Natural killer cell (primary cell): ENCODE measurements around the gene BFSP1. TPM values are rescaled to one million over a fixed set of nuclear protein-coding genes. Genes with fewer than 3 reads are reported as not detected.

Experiments used
- total RNA-seq, 4 donors: library from RNA; stranded (reverse); fragments of 120-200 nt in 1 of 4; gene quantifications; one replicate each; pipeline versions ENCODE4 v1.2.3 to v1.2.4, GENCODE V29; 2013 to 2022

Gene BFSP1
- total RNA-seq, 3 donors from 2014 or later (not counting 1 experiment from before 2014, with no cell fraction given) = 2.7 to 7.3 (median 3.7) TPM

Other genes with a start within 250 kb of the BFSP1 start
- gene DSTN, start 38.7 kb upstream of the BFSP1 start, total RNA-seq = 10 to 100 TPM; 47.5 to 73.5 (median 70.0) TPM
- gene RRBP1, start 150.9 kb upstream of the BFSP1 start, total RNA-seq = 10 to 100 TPM; 88.3 to 95.4 (median 90.1) TPM
- not detected for gene BANF2, start 168.6 kb upstream of the BFSP1 start, total RNA-seq